PC-9 (cell line): ENCODE measurements around the gene MTHFSD. TPM values are rescaled to one million over a fixed set of nuclear protein-coding genes. Genes with fewer than 3 reads are reported as not detected.

ENCODE experiments used
- BruUV-seq: library from RNA; stranded (reverse); fragments of 400-500 nt; replicated peaks from 2 replicates; lab custom pipeline; 2021; lab: Mats Ljungman, UMichigan
- CTCF ChIA-PET: fragments of 300-600 bp; sonication (Branson Sonifier 250); formaldehyde crosslinking; loops from one replicate; lab custom pipeline; 2022; ENCODE audit warnings: antibody characterized with exemption; lab: Charles Lee
- POLR2A ChIA-PET: fragments of 300-600 bp; sonication (Branson Sonifier 250); formaldehyde crosslinking; loops from one replicate; lab custom pipeline; 2022; ENCODE audit warnings: antibody characterized with exemption; ENCODE audit not compliant: unreplicated experiment; lab: Charles Lee
- DNase-seq, 2 experiments: peaks; one replicate each; pipeline versions ENCODE4 v3.0.0 to v3.0.0-alpha.2; 2015 to 2022; ENCODE audit warnings: mixed read lengths in 1 of 2
- H2AFZ ChIP-seq: fragments of 200-600 bp; sonication (generic); 2 replicates; pipeline ENCODE4 v1.8.1; 2017; ENCODE audit warnings: antibody characterized with exemption
- H3F3A ChIP-seq: fragments of 200-600 bp; sonication (generic); 2 replicates; pipeline ENCODE4 v1.8.1; 2017; ENCODE audit warnings: antibody characterized with exemption, mild to moderate bottlenecking, low read depth; ENCODE audit not compliant: insufficient read depth
- H3K27ac ChIP-seq: fragments of 200-600 bp; sonication (generic); 2 replicates; pipeline ENCODE4 v1.6.1; 2016; ENCODE audit warnings: mixed run types
- H3K27me3 ChIP-seq: fragments of 200-600 bp; sonication (generic); 2 replicates; pipeline ENCODE4 v1.6.1; 2016; ENCODE audit warnings: low read depth, mixed run types; ENCODE audit not compliant: insufficient read depth
- H3K36me3 ChIP-seq: fragments of 200-600 bp; sonication (generic); 2 replicates; pipeline ENCODE4 v1.6.1; 2016; ENCODE audit warnings: low read depth, mixed run types
- H3K4me1 ChIP-seq: fragments of 200-600 bp; sonication (generic); replicated peaks from 2 replicates; pipeline ENCODE4 v1.6.1; 2016; ENCODE audit warnings: mixed run types; ENCODE audit not compliant: insufficient read depth
- H3K4me2 ChIP-seq: fragments of 200-600 bp; sonication (generic); 2 replicates; pipeline ENCODE4 v1.6.1; 2017; ENCODE audit warnings: mixed run types
- H3K4me3 ChIP-seq: fragments of 200-600 bp; sonication (generic); 2 replicates; pipeline ENCODE4 v1.6.1; 2016; ENCODE audit warnings: mixed run types
- H3K79me2 ChIP-seq: fragments of 200-600 bp; sonication (generic); 2 replicates; pipeline ENCODE4 v1.6.1; 2017; ENCODE audit warnings: low read depth, mixed run types
- H3K9me2 ChIP-seq: fragments of 200-600 bp; sonication (generic); 2 replicates; pipeline ENCODE4 v1.8.1; 2017; ENCODE audit warnings: mild to moderate bottlenecking; ENCODE audit not compliant: insufficient read depth
- H3K9me3 ChIP-seq: fragments of 200-600 bp; sonication (generic); 2 replicates; pipeline ENCODE4 v1.8.1; 2016; ENCODE audit warnings: low read depth; ENCODE audit not compliant: insufficient read depth
- H4K20me1 ChIP-seq: fragments of 200-600 bp; sonication (generic); 2 replicates; pipeline ENCODE4 v1.8.1; 2017; ENCODE audit not compliant: insufficient read depth
- CTCF ChIP-seq: fragments of 200-600 bp; sonication (generic); conservative IDR thresholded peaks from 2 replicates; pipeline ENCODE4 v1.6.1; 2017; ENCODE audit warnings: mixed run types, antibody characterized with exemption, mild to moderate bottlenecking, moderate library complexity
- EZH2 ChIP-seq: fragments of 200-600 bp; sonication (generic); IDR thresholded peaks from 2 replicates; pipeline ENCODE4 v1.8.0; 2017; ENCODE audit warnings: antibody characterized with exemption, low read depth
- intact Hi-C: fragments of 100-400 bp; cut with micrococcal nuclease; formaldehyde crosslinking; loops from one replicate; pipeline ENCODE4 v1.10.0; 2022; ENCODE audit not compliant: unreplicated experiment
- total RNA-seq: library from RNA; stranded (reverse); gene quantifications from 2 replicates; pipeline ENCODE4 v1.2.3, GENCODE V29; 2021

Gene MTHFSD
- total RNA-seq, 1 experiment from 2014 or later, result 25.7 TPM

GRCh38 chr16:86515413-86515776 is 39.6 kb downstream of the MTHFSD start:
- no peak overlapping the region for H3K4me2 ChIP-seq

GRCh38 chr16:86514481-86515376 is 40.3 kb downstream of the MTHFSD start:
- Histone ChIP-seq H3K79me2 (no peaks in the 10 kb centered on the region), H3K36me3 (no peaks in the 10 kb centered on the region), H3K9me3 (no peaks in the 10 kb centered on the region), H3K4me1 (no peaks in the 10 kb centered on the region), H3K27me3 (peaks cover 46% of the 10 kb centered on the region), H3K27ac (no peak overlapping the region), H3K4me3 (no peak overlapping the region), H3F3A (no peaks in the 10 kb centered on the region), H3K9me2 (no peaks in the 10 kb centered on the region), H4K20me1 (peaks cover 6% of the 10 kb centered on the region; the same call in 1 of the 2 replicates), H2AFZ (no peak overlapping the region), H3K4me2 (no peak overlapping the region)
- ChIA-PET POLR2A (no interaction called here), CTCF (no interaction called here)
- no TSS peak for BruUV-seq
- intact Hi-C loops, result loop anchor here (10.0 kb wide), 1 partner anchor 170 kb away; no protein-coding TSS in a partner anchor
- DNase-seq, result no peak
- TF ChIP-seq EZH2, result no peak
- no peak for TF ChIP-seq CTCF

More at GRCh38 chr16:86515413-86515776, 39.6 kb downstream of the MTHFSD start:
- no peak for TF ChIP-seq EZH2
- TF ChIP-seq CTCF, result no peak
- peaks cover 49% of the 10 kb centered on the region for H3K27me3 ChIP-seq
- no peak overlapping the region for H3K4me3 ChIP-seq
- POLR2A ChIA-PET, result no interaction called here
- CTCF ChIA-PET, result no interaction called here
- no peaks in the 10 kb centered on the region for H3K36me3 ChIP-seq
- BruUV-seq, result no TSS peak
- no peaks in the 10 kb centered on the region for H3F3A ChIP-seq
- no peaks in the 10 kb centered on the region for H3K4me1 ChIP-seq
- DNase-seq, result no peak
- H3K27ac ChIP-seq, result no peak overlapping the region
- intact Hi-C loops, result loop anchor here (10.0 kb wide), 1 partner anchor 171 kb away; no protein-coding TSS in a partner anchor
- H2AFZ ChIP-seq, result no peak overlapping the region
- peaks cover 6% of the 10 kb centered on the region; the same call in 1 of the 2 replicates for H4K20me1 ChIP-seq
- no peaks in the 10 kb centered on the region for H3K9me3 ChIP-seq
- no peaks in the 10 kb centered on the region for H3K9me2 ChIP-seq
- no peaks in the 10 kb centered on the region for H3K79me2 ChIP-seq

- no peak overlapping the region for H3K4me3 ChIP-seq
- no peaks in the 10 kb centered on the region for H3K79me2 ChIP-seq
- no peaks in the 10 kb centered on the region for H3K9me2 ChIP-seq
- H3K4me2 ChIP-seq, result no peak overlapping the region
- H3K27ac ChIP-seq, result no peak overlapping the region
- no peaks in the 10 kb centered on the region for H3K36me3 ChIP-seq
- no peaks in the 10 kb centered on the region for H3K9me3 ChIP-seq
- POLR2A ChIA-PET, result no interaction called here
- 0 out of 2 replicates have a peak, but pooled peaks cover 6% of the 10 kb centered on the region for H4K20me1 ChIP-seq
- TF ChIP-seq CTCF (no peak), EZH2 (no peak)
- H3K4me1 ChIP-seq, result no peaks in the 10 kb centered on the region
- H2AFZ ChIP-seq, result no peak overlapping the region
- CTCF ChIA-PET, result no interaction called here
- H3K27me3 ChIP-seq, result peaks cover 36% of the 10 kb centered on the region
- intact Hi-C loops, result loop anchor here (10.0 kb wide), 1 partner anchor 169 kb away; no protein-coding TSS in a partner anchor
- no peaks in the 10 kb centered on the region for H3F3A ChIP-seq
- BruUV-seq, result no TSS peak
- no peak for DNase-seq
Observed at GRCh38 chr16:86513471-86514277, 41.4 kb downstream of the MTHFSD start.
